Ammon's horn (tissue), 1 donor: ENCODE measurements around the gene FRY.
A peak's percentile ranks its signal among the peaks of the same experiment; 100 is the strongest.

Source experiments
- DNase-seq: peaks from one replicate; pipeline ENCODE4 v3.0.0-alpha.2; 2016; ENCODE audit warnings: low spot score

Gene FRY

DNA sequence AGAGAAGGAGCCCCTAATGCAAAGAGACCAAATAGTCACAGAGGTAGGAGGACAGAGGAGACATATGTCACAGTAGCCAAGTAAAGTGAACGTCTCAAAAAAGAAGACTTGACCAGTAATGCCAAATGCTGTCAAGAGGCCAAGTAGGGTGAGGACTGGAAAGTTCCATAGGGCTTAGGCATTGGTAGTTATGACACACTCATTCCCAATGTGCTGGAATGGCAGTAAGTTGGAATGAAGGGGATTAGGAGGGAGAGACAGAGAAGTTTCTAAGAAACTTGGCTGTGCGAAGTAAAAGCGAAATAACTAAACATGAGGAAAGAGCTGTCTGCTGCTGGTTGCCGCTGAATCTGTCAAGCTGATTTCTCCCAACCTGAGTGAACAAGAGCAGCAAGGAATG, 14.9 kb upstream of the FRY start:
- DNase-seq: no peak

DNA sequence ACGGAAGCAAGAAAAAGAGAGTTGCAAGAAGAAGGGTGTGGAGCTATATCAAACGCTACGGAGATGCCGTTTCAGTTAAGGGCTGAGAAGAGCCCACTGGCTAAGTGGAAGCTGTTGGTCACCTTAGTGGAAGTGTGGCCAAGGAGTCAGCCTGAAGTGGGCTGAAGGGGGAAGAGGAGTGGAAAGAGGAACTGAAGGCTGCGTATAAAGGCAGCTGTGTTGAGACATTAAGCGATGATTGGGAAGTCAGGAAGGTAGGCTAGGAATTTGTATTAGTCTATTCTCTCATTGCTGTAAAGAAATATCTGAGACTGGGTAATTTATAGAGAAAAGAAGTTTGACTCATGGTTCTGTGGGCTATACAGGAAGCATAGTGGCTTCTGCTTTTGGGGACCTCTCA, 14.1 kb upstream of the FRY start:
- DNase-seq: no peak

DNA sequence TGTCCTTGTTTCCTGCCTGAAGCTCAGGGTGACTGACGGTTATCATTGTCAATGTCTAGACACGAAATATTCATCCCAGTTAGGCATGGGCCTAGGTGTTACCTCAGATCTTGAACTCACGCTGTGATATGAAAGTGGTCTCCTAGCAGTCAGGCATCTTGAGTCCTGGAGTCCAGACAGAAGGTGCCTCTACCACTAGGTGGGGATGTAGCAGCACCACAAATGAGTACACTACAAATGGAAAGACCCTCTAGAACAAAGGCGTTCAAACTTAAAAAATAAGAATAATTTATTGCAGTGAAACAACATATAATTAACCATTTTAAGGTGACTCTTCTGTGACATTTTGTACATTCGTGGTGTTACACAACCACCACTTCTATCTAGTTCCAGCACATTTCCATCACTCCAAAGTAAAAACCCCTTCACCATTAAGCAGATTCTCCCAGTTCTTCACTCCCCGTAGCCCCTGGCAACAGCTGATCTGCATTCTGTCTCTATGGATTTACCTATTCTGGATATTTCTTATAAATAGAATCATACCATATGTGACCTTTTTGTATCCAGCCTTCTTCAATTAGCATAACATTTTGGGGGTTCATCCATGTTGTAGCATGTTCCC, 11.9 kb upstream of the FRY start:
- peak; percentile 83 for DNase-seq

DNA sequence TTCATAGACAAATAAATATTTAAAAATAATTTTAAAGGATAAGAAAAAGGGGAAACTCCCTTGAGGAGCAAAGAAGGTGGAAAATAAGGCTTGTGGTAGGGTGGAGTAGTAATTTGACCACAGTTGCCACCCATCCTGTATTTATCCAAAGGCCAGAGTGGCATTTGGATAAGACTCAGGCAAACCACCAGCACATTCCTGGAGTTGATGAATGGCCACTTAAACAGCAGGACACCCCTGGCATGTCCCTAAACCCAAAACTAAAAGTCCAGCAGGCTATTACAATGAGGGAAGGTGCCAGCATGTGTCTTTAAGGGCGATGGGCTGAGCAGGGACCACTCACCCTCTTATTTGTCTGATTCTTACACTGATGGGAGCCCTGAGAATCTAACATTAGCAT, 9.8 kb upstream of the FRY start:
- no peak for DNase-seq

DNA sequence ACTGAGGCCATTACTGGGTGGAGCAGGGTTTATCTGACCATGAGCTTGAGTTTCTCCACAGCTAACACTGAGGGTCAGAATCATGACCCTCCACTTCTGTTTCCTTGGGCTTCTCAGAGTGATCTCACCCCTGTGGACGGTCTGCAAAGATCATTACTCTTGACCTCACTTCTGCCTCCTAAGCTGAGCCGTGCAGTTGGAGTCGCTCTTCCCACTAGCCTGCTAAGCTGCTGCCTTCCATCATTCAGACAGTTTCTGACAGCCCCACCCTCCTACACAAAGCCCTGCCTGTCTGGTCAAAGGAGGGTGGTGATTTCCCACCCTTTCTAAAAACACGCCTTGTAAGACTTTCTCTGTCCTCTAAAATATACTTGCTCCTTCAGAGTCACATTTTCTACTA, 9.3 kb upstream of the FRY start:
- no peak for DNase-seq

DNA sequence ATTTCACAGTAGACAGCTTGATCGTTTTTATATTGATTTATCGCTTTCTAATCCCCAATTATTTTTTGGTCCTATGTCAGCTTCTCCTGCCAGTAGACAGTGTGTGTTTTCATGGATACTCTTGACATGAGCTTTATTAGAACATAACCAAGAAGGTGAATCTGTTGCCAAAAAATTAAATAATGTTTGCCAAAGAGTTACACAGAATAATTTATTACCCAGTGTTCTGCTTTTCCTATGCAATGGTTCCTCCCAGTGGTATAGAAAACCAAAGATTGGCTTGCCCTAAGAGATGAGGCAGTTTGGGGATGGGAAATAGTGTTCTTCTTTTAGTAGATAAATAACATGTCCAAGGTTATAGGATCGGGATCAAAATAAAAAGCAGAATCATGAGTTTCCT, 8.5 kb upstream of the FRY start:
- DNase-seq: no peak

DNA sequence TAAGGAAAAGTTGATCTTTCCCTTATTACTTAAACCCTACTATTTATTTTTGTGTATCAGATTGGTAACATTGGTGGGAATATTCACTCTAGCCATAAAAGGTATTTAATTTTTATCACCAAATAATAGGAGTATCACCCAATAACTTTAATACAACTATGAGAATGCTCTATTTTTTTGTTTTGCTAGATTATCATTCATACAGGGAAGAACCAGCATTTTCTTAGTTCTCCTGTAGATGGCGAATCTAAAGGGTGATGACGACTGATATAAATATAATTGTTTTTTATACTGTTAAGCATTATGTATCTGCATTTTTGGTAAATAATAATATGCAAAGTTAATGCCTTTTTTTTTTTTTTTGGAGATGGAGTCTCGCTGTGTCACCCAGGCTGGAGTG, 7.9 kb upstream of the FRY start:
- DNase-seq: no peak

DNA sequence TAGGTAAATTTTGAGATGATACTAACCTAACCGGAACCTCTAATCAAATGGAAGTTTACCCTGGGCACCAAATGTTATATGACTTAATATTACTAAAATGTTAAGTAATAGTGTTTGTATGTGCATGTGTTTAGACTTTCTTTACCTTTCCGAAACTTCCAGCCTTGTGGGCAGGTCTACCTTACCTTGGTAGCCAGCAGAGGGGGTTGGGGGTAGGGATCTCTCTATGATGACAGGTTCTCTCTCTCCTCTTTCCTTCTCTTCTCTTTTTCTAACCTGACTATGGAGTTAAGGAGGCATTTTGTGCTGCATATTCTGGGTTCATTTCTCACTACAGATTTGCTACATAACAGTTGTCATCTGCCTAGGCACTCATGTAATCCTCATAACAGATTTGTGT, 6.8 kb upstream of the FRY start:
- no peak for DNase-seq

DNA sequence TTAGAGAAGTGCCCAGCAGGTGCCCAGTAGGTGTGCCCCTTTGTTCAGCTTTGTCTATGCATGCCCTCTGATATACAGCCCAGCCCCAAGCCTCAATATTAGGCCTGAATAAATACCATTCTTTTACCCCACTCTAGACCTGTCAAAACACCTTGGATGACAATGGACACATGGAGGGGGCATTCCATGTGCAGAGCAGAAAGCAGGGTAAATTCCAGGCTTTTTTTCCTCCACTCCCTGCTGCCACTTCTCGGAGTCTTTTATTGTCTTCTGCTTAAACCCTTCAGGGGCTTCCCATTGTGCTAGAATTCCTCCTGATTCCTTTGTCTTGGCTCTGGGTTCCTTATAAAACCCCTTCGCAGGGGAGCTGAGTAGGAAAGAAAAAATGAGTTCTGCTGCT, 5.8 kb upstream of the FRY start:
- no peak for DNase-seq

DNA sequence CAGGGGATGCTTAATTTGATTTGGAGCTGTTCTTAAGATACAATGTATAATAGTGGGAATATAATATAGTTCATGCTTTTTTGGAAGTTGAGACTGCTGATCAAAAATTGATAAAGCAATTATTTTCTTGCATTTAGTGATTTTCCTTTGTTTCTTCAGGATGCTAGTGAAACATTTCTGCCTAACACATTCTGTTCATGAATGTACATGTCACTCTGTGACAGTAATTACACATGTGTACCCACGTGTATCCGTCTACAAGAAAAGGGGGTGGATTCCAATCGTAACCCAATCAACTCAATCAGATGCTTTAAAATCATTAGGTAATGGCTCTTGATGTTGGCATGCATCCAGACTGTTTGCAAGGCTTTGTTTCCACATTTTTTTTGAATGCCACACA, 5.0 kb upstream of the FRY start:
- no peak for DNase-seq

DNA sequence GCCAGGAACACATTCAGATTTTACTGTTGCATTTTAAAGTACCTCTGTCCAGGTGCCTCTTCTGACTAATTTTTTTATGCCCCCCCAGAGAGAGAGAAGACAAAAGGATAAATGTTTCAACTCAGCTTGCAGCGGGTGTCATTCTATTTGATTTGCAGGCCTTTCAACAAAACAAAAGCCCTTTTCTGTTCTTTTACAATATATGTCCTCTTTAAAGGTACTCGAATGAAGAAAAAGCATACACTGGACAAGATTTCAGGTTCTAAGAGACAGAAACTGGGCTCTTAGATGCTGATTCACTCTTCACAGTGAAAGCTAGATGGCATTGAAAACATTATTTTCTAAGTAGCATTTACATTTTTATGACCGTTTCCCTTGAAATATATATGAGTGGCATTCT, 2.9 kb upstream of the FRY start:
- DNase-seq: no peak

DNA sequence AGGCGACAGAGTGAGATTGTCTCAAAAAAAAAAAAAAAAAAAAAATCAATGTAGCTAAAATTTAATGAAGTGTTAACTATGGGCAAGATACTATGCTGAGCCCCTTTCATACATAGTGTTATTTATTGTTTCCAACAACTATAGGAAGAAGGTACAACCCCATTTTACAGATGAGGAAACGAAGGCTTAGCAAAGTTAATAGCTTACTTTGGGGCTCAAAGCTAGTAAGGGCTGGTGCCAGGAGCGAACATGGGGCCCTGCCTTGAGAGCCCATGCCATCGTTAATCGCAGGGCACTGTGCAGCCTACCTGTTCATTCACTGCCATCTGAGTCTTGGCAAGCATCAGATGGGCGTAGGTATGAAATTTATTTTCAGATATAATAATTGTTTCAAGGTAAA, 1.9 kb upstream of the FRY start:
- DNase-seq: no peak

DNA sequence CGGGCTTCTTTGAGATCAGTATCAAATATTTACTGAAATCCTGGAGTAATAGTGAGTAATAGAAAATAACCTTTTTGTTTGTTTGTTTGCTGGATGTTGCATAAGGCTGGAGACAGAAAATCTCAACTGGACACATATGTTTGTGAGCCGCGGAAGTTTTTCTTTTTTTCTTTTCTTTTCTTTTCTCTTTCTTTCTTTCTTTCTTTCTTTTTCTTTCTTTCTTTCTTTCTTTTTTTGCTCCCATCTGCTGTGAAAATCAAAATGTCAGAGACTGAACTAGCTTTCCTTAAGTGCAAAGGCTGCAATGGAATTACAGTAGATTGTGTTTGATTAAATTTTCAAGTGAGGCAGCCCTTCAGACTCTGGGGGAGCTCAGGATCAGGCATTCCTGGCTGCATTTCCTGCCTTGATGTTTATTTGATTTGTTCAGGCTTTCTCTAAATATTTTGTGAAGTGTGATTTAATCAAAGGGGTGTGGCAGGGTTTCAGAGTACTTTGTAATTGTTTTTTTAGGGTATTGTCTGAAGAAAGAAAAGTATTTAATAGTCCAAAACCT, 319 bp downstream of the FRY start:
- no peak for DNase-seq

DNA sequence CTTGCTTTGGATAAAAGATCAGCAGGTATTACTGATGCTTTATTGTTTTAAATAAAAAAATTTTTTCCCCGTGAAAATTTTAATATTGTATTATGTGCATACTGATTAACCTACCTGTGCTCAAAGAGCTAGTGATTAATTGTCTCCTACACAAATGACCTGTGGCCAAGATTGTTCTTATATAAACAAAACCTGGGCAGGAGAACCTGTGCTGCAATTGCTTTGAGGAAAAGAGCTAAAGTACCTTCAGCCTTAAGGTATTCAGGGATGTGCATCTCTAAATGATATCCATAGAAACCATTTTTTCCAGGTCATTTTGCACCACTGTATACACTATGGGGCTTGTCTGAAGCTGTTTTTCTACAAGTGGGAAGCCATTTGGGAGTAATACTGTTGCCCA, 1.2 kb downstream of the FRY start:
- no peak for DNase-seq

DNA sequence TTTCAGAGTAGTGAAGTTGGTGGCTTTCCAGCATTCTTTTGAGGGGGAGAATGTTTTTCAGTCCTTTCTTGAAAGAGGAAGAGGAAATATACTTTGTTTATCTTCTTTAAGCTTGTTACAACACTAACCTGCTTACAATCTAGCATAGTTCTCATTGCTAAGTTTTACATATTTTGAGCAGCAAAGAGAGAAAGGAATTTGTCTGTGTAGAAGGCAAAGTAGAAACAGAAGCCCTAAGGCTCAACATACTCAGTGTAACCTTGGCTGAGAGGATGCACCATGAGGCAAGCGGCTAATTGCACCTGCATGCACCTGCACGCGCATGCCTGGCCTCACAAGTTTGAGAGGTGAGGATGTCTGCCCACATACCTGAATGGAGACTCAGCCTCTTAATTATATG, 2.2 kb downstream of the FRY start:
- no peak for DNase-seq

DNA sequence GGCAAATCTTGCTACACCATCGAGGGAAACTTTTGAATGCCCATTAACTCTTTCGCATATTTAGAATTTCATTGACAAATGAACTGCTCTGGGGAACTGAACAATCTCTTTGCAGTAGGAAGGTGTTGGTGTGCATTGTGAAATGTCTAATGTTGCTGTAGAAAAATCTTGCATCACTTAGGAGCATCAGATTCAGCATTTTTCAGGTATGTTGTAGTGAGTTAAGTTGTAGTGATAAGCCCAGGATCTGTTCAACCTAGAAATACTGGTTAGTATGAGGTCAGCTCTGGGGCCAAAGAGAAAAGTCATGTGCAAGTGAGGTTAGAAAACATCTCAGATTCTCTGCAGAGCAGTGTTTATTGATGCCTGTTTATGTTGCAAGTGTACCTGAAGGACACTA, 4.1 kb downstream of the FRY start:
- DNase-seq: no peak

DNA sequence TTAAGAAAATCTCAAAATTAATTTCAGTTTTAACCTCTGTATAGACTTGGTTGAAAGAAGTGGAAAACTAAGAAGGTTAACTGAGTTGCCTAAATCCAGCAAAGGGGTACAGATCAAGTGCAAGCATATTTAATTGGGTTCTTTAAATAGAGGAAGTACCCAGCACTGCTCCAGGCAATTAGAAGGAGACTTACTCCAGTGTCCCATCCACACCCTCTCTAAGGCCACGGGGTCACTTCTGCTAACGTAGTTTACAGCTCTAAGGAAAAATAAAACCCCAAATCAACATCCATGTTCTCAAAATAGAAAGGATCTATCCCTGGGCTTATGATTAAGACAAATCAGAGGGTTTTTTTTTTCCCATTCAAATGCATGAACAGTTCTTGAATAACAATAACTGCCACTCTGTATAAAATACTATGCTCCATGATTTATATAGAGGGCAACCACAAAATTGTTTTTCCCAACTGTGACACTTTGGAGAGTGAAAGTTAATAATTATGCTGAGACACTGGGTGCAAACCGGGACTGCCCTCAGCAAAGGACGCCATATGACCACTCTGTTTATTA, 4.6 kb downstream of the FRY start:
- no peak for DNase-seq

DNA sequence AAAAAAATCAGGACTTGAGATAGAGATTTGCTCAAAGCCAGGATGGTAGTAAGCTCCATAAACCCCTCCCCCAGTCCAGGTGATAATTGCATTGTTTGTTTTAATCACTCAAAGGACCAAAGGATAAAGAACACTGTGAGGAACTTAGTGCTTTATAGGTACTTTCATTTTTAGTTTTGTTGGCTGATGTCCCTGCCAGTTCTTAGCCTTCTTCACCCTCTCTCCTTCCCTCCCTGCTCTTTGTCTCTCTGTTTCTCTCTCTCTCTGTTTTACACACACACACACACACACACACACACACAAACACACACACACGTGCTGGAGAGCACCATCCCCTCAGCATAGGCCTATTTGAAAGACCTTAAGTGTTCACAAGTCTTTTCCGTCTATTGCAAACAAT, 5.2 kb downstream of the FRY start:
- DNase-seq: no peak

DNA sequence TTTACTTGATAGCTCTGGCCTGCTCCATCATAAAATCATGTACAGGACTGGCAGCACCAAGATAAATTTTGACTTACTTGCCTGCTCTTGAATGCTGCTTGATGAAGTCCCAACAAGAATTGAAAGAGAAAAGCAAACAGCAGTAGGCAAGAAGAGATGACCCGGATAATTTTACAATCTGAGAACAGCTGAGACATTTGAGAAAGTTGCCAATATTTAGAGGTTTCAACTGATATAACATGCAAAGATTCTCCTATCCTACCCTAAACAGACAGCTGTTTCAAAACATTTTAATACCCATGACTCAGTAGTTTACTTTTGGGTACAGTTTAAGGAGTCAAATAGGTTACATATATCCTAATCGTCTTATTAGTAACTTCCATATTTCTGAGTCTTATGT, 5.9 kb downstream of the FRY start:
- no peak for DNase-seq

DNA sequence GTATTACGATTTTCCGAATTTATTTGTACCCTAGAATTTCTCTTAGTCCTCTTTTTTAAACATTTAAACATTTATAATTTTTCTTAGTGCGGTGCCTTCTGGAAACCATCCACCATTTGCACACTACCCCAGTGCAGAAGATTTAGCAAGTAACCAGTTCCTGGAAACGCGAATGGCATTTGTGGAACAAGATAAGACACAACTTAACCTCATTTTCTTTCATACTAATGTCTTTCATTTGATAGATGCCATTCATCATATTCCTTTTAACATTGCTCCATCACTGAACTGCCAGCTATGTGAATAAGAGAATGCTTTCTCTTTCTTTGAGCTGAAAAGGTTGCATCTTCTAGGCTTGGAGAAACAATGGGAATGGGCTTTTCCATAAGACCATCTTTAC, 6.8 kb downstream of the FRY start:
- DNase-seq: no peak

DNA sequence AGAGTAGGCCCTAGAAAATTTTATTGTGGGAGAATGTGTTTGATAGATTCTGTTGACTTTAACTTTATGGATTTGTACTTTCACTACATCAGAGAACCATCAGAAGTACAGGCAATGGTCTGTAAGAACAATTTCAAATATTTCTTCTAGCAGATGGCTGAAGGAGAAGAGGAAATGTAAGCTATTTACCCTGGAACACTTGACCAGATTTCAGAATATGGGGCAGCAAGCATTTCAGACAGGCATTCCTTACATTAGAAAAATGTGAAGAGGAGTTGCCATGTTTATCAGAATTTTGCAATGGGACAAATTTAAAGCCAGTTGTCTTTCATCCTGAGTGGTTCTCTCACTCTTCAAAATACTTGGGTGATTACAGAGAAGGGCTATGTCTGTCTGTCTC, 7.5 kb downstream of the FRY start:
- DNase-seq: no peak

DNA sequence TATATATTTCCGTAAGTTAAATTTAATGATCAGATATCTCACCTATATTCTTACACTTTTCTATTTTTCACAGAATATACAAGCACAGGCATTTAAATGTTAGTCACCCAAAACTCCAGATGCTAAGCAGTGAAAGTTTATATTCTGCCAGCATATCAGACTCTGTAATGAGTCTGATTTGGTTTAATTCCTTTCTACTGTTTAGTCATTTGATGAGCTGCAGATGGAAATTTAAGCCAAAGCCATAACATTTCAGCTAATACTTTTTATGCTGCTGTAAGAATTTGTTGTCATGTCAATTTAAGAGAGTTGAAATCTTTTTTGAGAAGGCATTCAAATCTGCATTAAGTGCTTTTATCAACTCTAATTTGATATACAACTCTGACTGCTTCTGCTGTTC, 8.0 kb downstream of the FRY start:
- peak; percentile 16 for DNase-seq

DNA sequence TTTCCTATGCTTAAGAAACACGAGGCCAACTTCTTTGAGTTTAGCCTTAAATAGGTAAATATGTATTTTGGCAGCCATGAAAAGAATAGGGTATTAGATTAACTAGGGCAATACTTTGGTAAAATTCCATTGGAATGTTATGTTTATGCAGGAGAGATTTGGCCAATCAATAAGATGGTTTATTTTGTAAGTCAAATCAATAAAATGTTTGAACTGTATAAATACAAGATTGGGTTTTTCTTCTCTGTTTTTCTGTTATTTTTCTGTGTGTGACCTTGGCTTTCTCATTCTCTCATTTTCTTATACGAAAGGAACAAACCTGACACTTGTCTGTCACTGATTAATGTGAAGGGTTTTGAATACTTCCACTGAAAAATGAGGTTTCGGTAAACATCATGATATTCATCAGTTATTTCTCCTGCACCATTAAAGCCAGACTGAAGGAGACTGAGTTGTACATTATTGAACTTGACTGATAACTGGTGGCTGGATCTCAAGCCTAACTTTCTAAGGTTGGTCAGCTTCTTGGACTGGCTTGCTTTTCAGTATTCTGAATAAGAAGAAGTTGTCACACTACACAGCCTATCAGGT, 8.6 kb downstream of the FRY start:
- no peak for DNase-seq

DNA sequence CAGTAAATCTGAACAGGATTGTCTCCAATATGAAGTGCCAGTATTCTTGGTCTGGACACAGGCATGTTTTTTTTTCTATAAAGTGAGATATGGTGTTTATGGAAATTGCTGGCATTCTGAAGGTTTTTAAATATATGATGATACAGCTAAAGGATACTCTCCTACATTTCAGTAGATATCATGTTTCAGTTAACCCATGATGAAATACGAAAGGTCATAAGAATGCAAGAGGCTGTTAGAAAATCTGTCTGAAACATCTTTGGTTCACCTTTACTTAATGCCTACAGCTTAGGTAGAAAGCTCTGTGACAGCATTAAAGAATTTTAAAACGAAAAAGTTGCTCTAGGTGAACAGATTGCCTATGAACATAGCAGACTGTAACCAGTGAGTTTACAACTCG, 9.1 kb downstream of the FRY start:
- DNase-seq: no peak
